GM18499 (cell line): ENCODE data around the gene SLC7A11.
"Not testable (repeated sequence)": the region's sequence is repeated elsewhere in the genome, so short reads cannot be mapped to it uniquely, and the experiment has no call there.

Experiments used
- ATAC-seq: cut with Tn5 transposase; IDR thresholded peaks from one replicate; pipeline ENCODE4 v1.9.1; 2021; ENCODE audit warnings: moderate number of reproducible peaks; ENCODE audit not compliant: insufficient read depth, unreplicated experiment

Gene SLC7A11

DNA sequence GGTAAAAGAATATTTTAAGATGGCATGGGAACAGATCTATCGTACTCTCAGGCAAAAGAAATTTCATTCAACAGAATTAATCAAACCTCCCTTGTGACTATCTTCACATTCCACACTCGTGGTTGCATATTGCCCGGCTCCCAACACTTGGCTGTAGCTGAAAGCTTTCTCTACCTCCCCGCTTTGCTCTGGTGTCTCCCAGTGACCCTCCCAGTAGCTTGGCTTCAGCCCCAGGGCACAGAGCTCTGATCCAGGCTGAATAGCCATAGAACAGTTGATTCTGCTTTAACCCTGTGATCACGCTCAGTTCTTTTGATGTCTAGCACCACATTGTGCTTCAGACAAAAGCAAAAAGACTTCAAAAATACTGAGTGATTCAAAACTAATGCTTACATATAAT is 24.6 kb downstream of the SLC7A11 start:
- ATAC-seq = no peak

DNA sequence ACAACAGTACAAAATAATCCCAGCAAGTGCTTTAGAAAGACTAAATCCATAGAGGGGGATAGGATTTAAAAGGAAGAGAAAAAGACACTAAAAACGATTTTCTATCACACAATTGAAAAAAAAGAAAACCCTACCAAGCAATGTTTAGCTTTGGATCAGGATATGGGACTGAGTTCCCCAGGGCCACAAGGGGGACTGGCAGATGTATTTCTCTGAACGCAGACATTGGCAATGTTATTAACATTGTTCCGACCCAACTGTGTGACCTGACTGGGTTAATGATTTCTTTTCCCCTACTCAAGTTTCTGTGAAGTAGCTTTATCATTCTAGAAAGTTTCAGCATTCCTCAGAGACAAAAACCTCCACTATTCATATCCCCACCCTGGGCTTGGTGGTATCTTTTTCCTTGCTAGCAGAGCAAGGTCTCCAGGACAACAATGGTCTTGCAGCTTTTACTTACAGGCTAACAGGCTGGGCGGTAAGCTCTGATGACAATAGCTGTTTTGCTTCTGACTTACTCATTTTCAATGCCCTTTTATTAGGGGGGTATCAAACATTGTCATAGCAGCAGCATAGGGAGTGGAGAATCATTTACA is 25.8 kb downstream of the SLC7A11 start:
- ATAC-seq = no peak

DNA sequence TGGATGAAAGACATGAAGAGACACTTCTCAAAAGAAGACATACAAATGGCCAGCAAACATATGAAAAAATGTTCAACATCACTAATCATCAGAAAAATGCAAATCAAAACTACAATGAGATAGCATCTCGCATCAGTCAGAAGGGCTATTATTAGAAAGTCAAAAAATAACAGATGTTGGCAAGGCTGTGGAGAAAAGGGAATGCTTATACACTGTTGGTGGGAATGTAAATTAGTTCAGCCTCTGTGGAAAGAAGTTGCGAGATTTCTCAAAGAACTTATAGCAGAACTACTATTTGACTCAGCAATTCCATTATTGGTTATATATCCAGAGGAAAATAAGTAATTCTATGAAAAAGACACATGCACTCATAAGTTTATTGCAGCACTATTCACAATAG is 31.6 kb downstream of the SLC7A11 start:
- not testable (repeated sequence) for ATAC-seq

DNA sequence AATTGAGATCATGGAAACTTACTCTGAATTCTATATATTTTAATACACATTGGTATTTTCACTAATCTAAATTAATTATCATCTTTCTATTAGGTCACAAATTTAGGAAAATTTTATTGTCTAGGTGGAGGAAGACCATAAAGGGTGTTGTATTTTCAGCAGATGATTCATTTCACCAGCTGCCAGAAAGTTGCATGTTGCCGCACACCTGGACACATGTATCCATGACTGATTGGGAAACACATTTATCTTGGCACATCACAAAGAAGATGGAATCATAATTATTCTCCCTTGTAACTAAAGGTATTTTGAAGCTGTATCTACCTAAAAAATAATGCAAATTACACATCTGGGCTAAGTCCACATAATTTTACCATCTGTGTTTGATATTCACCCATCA is 33.1 kb downstream of the SLC7A11 start:
- ATAC-seq = no peak

DNA sequence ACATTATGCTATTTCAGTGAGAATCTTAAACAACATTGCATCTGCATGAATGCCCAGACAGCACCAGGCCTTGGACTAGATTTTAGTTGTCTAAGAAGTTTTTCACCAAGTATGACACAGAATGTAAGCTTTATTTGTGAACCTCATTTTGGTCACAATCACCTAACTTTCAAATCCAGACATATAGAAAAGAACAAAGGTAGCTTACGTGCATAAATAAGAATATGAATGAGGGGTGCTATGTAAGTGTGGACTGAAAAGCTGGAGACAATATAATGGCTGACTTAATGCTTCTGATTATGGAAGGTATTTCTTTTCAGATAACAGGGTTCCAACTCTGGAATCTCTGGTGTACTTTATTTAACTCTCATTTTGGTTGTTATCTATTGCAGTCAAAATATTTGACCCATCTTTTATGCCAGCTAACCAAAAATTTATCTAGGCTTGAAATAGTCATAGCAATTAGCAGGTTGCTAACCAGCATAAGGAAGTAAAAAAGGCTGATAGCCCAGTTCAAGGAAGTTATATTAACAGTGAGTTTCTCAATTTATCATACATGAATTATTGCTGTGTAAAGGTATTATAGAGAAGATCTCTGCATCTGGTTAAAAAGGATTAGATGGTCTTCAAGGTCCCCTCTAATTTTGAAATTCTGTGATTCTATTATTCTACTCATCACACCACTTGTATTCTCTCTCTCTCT is 36.5 kb downstream of the SLC7A11 start:
- no peak for ATAC-seq

DNA sequence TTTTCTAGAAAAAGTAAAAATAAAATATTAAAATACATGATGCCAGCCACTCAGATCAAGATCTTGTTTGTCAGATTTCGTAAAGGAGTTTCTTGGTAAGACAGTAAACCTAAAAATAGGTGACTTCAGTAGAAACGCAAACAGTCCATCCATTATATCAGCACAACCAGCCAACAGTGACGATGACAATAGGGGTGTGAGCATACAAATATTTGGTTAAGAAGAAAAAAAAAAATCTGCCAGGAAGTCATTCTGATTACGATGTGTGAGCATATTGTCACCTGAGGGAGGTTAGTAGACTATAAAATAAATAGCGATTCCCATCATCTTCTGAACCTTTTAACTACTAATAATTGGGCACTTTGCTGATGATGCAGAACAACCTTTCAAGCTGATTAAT is 37.6 kb downstream of the SLC7A11 start:
- no peak for ATAC-seq

DNA sequence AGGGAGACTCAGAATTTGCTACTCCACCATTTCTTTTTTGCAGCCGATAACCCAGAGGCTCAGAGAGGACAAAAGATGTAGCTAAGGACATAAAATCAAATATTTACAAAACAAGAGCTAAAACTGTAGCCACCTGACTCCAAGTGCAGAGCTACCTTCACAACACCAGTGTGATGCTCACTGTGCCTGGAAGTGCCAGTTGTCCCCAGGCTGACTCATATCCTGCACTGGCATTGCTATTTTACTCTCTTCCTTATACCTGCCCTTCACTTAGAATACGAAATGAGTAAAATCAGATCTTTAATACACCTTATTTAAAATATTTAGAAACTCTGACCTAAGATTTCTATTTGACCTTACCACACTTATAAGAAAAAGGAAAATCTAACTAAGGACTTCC is 39.5 kb downstream of the SLC7A11 start:
- ATAC-seq = no peak

DNA sequence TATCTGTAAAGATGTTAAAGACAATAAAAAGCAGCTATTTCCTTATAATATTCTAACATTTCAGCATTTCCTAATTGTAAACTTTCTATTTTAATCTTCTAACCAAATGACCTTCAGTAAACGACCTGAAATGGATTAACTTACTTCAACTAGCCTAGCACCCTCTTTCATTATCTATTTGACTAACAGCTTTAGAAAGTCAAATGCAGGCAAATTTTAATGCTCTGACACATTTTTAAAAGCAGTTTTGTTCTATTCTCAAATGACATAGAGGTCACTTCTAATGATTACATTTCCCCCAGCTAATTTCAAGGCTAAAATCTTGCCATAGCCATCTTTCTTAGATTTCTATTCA is 41.9 kb downstream of the SLC7A11 start:
- no peak for ATAC-seq

DNA sequence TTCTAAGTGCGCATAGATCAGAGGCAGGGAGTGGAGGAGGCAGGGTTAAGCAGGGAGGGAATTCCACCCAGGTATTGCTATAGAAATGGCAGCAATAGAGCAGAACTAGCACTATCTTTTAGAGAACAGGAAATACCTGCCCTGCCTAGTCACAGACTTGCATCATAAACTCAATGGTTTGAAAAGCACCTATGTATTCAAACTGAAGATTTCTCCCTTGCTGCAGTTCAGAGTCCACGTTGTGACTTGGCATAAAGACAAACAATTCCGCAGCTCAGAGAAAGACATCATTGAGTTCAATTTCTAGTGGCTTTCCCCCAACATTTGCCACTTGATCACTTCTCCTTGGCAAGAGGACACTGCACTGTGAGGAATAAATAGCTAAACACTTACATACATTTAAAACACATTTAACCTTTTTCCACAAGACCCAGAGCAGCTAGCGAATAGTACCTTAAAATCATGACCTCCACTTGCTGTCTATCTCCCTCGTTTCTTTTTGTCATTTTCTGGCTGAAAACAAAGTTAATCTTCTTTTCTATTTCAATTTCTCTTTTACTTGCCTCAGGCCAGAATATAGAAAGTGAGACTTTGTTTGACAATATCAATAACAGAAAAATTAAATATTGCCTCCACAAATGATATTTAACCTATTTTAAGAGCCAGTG is 42.4 kb downstream of the SLC7A11 start:
- peak; percentile 49 for ATAC-seq

DNA sequence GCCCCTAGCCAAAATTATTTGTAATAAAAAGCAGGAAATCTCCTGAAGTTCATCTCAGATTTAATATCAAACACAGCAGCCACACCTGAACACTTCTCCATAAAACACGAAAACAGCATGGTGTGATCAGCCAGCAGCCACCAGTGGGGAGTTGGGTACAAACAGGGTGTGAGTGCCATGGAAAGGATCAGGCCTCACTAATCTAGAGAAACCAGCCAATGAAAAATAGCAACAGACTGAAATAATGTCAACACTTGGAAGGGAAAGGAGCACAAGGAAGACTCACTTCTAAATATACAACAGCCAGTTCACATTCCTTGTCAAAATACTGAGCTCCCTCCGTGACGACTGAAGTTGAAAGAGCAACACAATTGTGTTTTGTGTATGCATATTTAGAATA is 46.0 kb downstream of the SLC7A11 start:
- no peak for ATAC-seq

DNA sequence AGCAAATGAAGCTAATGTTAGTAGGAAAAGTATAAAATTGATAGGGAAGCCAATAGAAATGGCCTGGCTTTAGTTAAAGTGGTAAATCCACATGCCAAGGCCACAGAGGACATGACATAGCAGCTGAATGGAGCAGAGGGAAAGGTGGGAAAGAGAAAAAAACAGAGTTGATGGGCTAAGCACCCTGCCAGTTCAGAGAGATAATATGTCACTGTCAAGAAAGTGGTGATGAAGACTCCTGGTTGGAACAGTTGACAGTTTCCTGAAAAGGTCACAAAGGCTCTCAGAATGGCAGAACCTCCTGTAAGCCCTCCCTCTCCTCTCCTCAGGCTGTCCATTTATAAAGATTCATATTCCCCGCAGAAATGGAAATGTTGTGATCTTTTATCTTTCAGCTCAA is 48.2 kb downstream of the SLC7A11 start:
- no peak for ATAC-seq

DNA sequence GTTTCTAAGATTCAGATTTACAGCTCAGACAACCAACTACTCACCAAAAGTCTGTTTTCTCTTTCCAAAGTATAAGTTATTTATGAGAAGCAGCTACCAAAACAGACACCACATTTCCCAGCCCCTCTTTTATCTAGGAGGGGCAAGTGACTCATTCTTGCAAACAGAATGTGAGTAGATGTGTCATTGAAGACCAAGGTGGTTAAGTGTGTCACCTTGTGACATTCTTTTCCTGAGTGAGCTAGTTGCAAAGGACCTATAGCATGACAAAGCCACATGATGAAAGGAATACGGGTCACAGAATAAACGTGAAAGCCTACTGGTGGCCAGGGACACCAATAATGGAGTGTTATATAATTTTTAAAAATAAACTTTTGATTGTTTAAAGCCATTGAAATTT is 50.0 kb downstream of the SLC7A11 start:
- no peak for ATAC-seq

DNA sequence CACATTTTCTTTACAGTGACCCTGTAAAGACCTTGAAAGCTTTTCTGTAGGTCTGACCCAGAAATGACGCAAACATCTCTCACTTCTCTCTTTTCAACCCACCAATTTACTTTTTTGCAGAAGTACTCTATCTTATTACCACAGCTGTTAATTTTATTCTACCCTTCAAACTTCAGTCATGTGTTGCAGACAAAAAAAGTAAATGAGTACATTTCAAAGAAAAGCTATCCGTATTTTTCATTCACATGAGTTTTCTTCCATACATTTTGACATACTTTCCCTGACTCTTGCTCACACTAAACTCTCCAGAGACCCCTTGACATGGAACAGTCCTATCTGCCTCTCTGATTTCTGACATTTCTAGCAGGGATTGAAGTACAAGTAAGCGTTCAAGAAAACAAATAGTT is 51.7 kb downstream of the SLC7A11 start:
- peak; percentile 100 for ATAC-seq

DNA sequence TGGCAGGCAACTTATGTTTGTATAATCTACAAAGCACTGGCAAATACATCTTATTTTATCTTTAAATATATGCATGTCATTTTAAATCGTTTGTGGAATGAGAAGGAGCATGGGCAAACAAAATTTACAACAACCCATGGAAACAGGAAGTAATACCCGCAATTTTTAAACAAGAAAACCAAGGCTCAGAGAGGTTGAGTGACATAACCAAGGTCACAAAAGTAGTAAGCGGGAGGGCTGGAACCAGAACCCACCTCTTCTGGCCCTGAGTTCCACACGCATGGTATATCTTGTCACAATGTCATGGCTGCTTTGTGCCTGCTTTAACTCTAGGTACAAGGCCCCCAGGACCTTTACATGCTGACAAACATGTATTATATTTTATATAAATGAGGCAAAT is 52.9 kb downstream of the SLC7A11 start:
- no peak for ATAC-seq

DNA sequence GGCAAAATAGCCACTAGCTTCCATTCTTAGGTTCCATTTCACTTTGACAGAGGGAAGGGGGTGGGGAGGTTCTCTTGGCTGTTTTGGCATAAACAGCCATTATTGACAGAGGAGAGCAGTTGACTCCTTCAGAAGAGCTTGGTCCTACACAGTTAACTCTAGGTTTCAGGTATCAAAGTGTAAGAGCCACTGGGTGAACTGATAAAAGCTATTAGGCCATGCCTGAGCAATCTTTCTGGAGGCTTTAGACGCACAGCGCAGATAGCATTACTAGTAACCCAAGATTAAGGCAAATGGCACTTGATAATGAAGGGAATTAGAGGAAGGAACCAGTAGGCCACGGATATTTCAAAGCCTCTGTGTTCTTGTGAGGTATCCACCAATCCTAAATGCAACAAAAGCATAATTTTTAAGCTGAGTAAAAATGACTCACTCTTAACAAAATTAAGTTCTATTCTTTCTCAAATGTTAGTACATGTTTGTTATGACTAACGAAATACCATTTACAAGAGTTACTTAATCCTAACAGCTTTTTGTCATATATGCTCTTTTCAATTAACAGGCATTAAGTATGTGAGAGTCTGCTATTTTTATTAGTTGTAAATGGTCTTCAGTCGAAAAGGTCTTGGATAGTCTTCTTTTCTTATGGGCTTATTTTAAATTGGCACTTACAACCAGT is 53.6 kb downstream of the SLC7A11 start:
- ATAC-seq = no peak

DNA sequence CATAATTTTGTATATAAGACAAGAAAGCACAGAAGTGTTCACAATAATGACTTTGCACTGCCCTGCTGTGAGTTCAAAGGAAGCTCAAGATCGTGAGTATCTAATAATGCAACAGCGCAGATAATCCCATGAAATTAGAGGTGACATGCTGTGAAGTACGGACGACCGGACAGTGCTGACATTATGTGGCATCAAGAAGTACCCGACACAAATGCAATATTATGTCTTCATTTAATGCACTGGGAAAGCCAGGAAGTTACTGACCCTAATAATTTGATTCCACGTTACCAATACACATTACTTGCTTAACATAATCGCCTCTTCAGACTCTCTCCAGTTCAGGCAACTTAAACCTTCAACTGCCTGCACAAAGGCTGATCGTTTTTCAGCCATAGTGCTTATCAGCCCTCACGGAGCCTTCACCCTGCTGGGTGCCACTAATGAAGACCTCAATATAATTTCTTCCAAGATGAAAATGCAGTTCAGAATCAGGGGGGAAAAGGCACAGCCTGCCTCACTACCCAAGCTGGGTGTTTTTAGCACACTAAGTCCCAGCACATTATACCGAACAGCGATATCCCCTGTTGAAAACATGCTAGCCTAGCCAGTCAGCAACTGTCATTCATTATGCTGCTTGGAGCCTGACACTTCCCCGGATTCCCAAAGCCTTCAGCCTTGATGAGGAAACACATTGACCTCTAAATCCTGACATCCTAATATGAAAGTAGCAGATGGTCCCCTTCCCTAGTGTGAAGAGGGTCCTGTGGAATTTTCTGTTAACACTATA is 56.1 kb downstream of the SLC7A11 start:
- ATAC-seq = no peak

DNA sequence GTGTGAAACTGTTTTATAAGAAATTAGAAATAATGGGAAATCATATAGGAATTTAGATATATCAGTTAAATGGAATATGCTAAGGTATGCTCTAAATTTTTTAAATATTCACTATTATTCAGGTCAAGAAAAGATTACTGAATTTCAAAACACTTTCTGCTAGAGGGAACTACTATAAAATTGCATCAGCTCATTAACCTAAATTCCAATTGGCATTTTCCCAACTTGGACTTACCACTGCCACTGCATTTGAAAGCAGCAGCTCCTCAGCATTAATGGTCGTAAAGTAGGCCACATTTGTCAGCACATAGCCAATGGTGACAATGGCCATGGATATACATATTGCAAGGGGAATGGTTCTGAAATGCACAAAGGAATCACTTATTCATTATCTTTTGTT is 57.3 kb downstream of the SLC7A11 start:
- no peak for ATAC-seq

DNA sequence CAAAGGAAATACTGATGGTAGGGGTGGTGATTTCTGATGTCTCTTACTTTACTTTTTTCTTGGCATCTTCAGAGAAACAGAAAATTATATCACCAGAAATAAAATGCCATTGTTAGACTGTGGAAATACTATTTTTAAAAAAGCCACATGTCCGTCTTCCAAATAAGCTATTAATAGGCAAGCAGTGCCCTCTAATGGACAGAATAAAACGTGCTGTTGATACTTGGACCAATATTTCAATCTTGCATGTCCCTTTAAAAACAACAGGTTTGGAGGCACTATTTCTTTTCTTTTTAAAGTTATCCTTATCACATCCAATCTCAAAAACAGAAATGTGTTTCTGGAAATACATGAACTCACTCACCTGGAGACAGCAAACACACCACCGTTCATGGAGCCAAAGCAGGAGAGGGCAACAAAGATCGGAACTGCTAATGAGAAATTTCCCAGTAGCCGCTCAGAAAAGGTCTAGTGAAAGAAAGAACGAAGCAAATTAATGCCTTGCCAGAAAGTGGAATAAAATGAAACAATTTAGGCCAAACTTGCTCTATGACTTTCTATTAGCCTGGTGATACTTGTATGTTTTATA is 59.2 kb downstream of the SLC7A11 start:
- no peak for ATAC-seq

DNA sequence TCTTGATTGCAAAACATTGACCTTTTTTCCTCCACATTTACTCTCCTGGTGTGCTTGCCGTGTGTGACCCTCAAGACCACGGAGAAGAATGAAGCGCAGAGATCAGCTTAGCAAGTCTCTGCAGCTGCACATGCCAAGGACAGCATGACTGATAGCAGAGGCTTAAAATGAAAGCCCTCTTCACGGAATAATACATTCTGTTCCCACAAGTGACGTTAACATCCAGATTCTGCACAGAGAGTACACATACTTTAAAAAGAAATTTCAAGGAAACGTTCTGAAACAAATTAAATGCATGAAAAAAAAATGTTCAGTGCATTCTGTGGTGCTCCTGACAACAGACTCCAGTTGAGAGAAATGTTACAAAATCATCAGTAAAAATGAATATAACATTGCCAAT is 60.9 kb downstream of the SLC7A11 start:
- no peak for ATAC-seq

DNA sequence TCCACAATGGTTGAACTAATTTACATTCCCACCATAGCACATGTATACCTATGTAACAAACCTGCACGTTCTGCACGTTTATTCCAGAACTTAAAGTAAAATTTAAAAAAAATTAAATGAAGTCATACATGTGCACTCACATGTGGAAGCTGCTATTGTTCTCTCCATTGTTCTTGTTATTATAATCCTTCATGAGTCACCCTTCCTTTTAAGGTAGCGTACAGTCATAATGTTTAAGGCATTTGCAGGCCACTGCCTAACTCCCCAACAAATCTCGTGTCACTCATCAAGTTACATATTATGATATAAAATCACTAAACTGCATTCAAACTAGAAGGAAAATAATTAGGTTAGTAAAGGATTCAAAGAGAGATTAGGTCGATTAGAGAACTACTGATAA is 63.6 kb downstream of the SLC7A11 start:
- ATAC-seq = no peak
